DMS53 (cell line): ENCODE data around the gene MPST.
"Not testable (repeated sequence)": the region's sequence is repeated elsewhere in the genome, so short reads cannot be mapped to it uniquely, and the experiment has no call there.

Experiments used
- DNase-seq: peaks from one replicate; lab custom pipeline; 2025; lab: John Stamatoyannopoulos, UW

The MPST gene

DNA sequence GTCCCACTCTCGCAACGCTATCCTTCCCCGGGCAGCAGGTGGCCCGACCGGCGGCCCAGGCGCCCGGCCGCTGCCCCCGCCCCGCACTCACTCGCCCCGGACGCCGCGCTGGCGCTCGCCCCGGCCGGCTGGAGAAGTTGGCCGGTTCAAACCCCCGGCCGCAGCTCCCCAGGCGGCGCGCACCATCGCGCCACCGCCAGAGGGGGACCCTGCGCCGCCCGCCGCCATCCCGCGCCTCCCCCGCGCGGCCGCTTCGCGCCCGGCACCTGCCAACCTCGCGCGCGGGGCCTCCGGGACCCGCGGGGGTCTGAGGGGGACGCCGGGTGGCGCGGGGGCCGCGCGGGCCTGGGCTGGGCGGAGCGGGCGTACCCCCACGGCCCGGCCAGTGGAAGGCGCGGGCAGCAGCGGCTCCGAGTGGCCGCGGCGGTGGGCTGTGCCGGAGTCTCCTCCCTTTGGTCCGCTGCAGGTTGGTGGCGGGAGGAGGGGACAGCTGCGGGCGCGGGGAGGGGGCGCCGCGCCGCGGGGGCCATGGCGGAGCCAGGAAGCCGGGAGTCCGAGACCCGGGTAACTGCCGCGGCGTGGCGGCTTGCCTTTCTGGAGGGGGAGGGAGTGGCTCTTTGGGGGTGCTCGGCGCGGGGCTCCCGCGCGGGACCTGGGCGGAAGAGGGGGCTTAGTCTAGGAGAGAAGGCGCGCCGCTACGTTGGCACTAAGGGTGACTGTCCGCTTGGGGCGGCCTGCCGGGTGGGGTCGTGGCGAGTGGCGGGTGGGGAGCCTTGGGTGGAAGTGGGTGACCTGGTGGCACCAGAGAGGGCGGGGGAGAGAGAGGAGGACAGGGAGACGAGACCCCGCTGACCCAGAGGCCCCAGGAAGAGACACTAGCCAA, at the start of gene MPST, which contains the start of gene TST:
MPST (plus strand) TSS at position 434 of the 883 bp plus-strand sequence; CDS start at position 529, 95 bp downstream.
TST (minus strand) TSS at position 139 of the 883 bp plus-strand sequence. CDS start 715 bp downstream, outside the sequence.
- DNase-seq, result peak; percentile 59

DNA sequence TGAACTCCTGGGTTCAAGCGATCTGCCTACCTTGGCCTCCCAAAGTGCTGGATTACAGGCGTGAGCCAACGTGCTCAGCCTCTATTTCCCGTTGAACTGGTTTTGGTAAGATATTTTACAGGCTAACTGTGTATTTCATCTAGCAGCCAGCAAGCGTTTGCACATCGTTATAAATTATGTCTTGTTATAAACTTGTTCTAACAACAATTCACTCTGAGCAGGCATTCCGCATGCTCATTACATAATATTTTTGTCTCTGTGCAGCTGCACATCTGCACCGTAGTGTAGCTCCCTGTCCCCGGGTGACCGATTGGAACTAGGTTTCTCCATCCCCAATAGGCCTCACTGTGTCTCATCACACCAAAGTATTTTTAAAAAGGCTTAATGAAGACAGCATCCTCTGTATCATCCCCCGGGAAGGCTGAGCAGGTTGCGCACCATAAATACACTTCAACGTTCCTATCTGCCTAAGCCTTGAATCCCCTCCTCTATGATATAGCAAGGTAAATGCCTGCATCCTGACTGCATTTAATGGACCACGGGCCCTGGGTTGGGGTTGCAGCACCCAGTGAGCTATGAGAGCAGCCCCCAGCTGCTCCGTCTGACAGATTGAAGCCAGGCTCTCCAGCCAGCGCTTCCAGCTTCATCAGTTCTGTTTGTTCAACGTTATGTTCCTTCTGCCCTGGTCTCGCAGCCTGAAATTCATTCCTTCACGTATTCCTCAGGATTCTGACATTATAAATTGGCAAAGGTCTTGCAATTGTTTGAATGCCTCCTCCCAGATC, 48.0 kb upstream of the MPST start:
- DNase-seq, result no peak

DNA sequence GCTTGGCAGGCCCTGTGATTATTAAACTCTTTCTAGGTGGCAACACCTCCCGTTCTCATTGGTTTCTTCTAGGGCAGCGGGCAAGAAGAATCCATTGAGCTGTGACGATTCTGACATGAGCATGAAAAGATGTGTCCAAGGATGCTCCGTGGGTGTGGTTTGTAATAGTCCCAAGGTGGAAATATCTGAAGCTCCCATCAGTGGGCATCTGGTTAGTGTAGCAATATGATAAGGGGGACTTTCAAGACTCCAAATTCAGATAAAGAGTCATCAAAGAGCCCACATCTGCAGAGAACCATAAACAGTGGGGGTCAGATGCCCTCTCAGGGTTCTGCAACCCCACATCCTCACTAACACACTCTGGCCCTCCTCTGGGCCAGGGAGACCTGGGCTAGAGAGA, 42.9 kb upstream of the MPST start:
- no peak for DNase-seq

DNA sequence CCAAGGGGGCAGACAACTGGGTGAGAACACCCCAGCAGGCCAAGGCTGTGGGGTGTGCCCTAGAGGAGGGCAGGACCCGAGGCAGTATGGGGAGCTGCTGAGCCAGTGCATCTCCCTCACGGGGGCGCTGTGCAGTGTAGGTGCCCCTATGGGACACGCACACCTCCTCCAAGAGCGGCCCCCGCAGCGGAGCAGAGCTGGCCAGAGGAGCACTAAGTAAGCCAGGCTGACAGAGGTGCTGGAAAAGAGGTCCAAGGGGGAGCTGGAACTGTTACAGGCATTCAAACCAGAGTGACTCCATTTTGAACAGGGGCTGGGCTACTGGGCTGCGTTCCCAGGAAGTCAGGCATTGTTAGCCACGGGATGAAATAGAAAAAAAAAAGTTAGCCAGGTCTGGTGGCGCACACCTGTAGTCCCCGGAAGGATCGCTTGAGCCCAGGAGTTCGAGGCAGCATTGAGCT, 42.1 kb upstream of the MPST start:
- DNase-seq, result no peak

DNA sequence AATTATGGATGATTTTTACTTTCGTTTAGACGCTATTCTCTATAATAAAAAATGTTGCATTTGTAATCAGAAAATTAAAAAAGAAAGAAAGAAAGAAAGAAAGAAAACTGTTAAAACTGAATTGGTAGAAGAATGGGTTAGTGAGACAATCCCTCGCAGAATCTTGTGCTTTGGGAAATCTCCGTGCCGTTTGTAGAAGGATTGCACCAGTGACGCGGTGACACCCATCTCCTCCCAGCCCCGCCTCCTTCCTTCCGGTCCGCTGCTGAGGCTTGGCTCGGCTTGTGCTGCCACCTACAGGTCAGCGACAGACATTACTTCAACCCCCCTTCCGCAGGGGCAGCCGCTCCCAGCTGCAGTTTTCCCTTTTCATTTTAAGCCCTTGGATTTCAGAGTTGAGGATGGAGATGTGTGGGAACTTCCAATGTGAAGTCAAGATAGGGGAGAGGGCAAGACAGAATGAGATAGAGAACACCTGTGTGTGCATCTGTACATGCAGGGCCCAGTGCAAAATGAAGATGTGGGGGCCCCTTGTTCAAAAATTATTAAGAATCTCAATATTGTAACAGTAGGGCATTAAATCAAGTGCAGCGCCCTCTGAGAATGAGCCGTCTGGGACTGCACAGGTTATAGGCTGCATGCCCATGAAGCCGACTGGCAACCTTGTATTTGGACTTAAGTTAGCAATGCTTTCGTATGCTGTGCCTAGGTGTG, 41.4 kb upstream of the MPST start:
- peak; percentile 76 for DNase-seq

DNA sequence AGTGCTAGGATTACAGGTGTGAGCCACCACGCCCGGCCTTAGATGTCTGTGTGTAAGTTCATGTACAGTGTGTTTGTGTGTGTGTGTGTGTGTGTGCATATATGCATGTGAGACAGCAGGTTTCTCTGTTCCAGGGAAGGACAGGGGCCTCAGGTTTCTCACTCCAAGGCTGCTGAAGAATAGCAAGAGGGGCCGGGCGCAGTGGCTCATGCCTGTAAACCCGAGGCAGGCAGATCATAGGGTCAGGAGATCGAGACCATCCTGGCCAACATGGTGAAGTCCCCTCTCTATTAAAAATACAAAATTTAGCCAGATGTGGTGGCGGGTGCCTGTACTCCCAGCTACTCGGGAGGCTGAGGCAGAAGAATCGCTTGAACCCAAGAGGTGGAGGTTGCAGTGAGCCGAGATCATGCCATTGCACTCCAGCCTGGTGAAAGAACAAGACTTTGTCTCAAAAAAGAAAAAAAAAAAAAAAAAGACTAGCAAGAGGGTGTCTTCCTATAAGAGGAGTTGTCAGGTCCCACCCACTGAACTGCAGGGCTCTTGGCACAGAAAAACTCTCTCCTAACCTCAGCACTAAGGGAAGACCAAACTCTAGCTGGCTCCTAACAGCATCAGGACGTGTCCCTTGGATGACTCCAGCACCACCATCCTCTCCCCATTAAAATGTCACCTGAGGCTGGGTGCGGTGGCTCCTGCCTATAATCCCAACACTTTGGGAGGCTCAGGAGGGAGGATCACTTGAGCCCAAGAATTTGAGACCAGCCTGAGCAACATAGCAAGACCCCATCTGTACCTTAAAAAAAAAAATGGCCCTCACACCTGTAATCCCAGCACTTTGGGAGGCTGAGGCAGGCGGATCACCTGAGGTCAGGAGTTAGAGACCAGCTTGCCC, 40.3 kb upstream of the MPST start:
- no peak for DNase-seq

DNA sequence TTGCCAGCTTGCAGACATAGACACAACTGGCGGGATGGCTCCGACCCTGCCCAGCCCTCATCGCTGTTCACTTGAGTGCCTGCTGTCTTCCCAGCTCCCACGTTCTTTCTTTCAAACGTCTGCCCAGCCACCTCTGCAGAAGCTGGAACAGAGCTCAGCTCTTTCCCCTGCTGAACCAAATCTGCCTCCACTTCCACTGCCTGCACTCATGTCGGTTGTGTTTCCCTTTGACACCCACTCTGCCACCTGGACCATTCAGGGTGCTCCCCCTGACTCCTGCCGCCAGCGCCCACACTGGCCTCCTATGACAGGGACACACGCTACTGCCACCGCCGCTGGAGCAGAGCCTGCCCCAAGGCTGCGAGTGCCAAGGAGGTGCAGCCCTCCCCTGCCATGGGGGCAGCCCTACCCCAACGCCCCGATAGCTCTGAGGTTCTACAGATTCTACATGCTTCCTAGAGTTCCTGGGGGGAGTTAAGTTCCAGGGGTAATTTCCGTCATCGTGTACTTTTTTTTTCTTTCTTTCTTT, 38.2 kb upstream of the MPST start:
- DNase-seq, result peak; percentile 1

DNA sequence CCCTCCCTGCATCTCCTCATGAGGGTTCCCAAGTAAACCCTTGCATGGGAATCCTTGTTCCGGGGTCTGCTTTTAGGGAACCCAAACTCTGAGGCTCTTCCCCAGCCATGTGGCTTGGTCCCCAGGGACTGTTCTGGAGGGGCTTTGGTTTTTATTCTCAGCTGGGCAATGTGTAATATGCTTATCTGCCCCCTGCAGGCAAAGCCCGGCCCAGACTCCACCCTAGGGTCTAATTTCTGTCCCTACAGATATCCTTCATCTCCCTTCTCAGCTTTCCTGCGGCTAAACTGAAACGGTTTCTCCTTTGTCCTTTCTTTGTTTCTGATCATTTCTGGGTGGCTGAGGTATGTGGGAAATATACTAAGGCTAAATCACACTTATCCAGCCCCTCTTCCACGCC, 37.4 kb upstream of the MPST start:
- DNase-seq, result no peak

DNA sequence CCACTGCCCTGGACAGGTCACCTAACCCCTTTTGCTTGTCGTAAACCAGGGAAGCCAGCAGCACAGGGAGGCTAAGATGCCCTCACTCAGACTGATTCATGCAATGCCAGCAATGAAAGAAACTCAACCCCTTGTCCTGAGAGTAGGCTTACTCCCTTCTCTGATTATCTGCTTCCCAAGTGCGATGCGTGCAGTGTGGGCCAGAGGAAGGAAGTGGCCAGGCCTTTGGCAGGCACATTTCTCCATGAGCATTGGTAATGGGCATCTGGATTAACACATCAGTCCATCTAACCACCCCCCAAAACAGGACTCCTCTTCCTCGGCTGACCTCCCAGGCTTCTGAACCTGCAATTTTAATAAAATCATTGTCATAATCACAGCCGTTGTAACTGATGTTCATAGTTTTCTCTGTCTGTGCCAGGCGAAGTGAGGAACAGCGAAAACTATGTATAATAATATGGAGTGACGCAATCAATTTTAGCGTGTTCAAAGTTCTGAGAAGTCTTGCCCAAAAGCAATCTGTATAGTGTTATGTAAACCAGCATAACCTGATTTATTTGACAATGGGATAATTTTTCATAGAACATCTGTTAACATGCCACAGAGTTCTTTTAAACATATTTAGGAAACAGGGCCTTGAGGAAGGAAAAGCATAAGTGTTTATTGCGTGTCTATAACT, 34.2 kb upstream of the MPST start:
- no peak for DNase-seq

DNA sequence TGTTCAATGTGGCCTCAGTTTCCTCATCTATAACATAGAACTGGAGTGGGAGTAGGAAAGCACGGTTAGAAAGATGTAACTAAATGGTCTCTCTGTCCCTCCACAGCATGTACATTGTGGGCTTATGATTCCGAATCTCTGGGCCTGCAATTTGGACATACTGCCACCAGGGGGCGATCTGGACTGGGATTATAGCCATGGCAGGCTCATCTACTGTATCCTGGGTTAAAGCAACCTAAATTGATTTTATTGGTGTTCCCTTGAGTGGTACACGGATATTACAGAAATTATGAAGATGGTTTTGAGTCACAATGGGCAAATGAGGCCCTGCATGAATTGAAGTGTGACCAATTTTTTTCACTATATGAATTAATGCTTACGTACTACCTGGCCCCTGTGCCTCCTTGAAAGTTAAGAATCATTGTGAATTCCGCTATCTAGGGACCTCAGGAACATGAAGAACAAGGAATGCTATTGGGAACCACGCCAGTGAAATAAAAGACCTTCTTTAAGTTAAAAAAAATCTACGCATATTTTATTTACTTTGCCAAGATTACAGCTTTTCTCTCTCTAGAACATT, 33.2 kb upstream of the MPST start:
- DNase-seq, result peak; percentile 7

DNA sequence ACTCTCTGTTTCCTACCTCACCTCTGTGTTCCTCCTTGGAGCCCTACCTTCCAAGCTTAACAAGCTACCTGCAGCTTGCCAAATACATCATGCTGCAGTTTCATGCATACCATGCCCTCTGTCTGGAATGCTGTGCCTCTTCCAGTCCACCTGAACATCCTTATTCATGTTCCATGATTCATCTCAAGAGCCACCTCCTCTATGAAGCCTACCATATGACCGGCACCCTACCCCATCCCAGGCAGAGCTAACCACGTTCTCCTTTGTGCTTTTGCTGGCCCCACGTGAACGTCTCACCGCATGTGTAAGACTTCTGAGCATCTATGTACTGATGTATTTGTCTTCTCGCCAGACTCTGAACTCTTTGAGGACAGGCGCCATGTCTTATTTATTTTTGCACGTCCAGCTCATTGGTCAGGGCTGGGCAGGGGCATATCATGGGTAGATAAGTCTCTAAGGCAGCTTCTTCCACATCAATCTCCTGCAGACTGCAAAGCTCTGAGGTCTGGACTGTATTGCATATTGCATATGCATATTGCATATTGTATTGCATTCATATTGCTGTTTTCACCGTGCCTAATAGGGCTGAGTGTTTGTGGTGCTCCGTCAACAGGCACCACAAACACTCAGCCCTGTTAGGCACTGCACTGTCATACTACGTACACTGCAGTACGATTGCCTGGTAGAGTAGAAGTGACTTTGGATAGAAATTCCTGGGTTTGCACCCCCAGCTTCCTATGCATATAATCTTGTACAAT, 31.3 kb upstream of the MPST start:
- no peak for DNase-seq

DNA sequence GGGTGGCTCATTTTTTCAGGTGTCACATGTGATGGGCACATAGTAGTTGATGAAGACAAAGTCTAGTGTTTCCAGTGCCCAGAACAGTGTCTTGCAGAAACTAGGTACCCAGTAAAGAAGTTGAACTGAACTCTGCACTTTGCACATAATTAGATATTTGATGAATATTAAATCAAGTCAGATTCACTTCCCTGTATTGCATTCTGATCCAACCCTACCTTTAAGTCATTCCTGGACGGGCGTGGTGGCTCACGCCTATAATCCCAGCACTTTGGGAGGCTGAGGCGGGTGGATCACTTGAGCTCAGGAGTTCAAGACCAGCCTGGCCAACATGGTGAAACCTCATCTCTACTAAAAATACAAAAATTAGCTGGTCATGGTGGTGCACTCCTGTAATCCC, 30.5 kb upstream of the MPST start:
- not testable (repeated sequence) for DNase-seq

DNA sequence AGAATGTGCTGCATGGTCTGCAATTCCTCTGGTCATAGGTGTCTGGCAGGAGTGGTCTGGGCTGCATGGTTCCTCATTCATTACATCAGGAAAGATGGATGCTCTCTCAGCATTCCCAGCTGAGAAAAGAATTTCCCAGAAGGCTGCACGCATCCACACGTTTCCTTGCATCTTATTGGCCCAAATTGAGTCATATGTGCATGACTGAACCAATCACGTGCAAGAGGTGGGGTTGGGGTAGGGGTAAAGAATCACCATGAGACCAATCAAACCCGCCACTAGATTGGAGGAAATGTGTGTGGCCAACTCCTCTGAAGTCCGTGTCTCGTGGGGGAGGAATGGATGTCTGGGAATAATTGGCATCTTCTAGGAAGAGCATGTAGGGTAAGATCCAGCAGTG, 29.1 kb upstream of the MPST start:
- no peak for DNase-seq

DNA sequence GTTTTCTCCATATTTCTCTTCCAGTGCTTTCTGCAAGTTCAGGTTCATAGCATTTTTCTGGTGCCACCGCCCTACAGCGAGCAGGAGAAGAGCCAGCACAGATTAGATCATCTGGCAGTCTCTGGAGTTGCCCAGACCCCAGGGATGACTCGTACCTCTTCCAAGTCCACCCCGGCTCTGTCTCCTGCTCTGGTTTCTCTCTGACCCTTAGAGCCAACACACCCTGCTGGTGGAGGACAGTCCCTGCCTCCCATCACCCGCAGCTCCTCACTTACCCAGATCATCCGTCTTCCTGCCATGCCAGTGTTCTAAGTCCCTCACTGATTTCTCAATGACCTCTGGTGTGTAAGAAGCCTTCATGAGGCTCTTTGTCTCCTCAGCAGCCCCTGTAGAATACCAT, 28.3 kb upstream of the MPST start:
- no peak for DNase-seq

DNA sequence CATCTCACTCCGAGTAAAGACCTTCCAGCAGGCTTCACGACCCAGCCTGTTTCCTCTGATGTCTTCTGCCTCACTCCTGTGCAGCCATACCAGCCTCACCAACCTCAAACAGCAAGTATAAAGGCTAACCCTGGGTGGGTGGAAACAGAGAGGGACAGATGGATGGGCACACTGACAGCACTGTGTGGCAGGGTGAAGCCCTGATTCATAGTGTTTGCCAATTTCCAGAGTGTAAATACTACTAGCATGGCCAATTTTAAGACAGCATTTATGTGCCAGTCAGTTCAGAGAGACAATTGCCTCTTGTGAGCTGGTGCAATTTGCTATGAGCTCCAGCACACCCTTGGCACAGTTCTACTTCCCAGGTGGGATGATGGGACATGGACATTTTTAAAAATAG, 21.8 kb upstream of the MPST start:
- DNase-seq, result no peak

DNA sequence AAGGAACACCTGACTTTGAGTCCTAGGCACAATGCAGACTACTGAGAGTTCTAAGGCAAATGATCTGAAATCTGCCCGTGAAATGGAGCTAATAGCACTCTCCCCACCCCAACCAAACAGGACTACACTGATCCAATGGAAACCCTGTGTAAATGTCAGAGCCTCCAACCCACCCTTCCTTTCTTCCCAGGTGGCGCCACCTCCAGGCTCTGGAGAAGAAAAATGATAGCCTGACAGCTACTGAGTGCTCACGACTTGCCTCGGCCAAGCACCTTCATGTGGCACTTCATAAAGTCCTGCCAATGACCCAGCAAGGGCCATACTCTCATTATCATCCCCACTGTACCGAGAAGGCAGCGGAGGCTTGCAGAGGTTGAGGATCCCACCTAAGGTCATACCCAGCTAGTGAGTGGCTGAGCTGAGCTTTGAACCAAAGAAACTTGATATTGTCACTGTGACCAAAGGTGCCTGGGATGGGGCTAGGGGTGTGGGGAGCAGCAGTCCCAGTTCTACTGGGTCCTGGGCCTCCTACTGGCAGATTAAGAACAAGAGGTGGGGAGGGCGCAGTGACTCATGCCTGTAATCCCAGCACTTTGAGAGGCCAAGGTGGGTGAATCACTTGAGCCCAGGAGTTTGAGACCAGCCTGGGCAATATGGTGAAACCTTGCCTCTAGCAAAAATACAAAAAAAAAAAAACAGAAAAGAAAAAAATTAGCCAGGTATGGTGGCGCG, 20.8 kb upstream of the MPST start:
- no peak for DNase-seq

DNA sequence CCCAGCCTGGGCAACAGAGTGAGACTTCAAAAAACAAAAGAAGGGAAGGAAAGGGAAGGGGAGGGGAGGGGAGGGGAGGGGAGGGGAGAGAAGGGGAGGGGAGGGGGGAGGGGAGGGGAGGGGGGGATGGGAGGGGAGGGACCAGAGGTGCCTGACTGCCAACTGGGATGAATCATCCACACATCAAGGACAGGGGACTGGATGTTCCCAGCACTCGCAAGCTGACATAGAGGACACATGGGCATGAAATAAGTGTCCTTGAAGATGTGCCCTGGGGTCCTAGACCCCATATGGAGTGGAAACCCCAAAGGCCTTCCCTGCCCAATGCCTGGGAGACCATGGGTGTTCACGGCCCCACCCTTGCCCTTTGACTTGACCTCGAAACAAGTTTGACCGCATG, 20.1 kb upstream of the MPST start:
- no peak for DNase-seq

DNA sequence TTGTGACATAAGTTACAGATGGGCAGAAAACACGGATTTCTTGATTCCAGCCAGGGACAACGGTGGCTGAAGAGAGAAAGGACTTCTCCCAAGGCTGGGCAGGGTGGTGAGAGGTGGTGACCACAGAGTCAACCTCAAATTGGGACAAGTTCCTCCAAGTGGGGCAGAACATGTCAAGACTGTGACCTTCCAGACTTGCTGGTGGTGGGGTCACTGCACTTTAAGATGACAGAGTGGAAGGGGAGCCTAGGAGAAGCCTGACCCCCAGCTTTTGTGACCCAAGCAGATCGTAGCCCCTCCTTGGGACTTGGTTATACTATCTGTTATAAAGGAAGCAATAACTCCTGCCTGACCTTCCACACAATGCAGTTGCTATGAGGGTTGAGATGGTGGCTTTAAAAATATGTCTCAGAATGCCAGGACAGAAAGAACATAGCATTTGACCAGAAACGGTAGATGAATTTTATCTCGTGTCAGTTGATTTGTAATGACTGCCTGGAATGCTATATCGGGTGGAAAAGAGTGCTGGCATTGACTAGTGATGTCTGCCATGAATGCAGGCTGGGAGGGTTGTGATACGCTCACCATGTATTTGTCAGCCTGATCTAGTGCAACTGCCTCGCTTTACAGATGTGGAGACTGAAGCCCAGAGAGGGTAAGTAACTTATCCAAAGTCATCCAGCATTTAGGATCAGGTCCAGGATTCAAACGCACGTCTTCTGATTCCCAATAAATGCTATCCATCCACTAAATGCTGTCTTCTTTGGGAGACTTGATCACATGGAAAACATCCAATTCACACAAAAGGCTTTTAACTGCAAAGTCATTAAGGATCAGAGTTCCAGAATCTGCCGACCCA, 18.6 kb upstream of the MPST start:
- DNase-seq, result no peak
